ENCODE results near the gene CDK5RAP1.

DNA sequence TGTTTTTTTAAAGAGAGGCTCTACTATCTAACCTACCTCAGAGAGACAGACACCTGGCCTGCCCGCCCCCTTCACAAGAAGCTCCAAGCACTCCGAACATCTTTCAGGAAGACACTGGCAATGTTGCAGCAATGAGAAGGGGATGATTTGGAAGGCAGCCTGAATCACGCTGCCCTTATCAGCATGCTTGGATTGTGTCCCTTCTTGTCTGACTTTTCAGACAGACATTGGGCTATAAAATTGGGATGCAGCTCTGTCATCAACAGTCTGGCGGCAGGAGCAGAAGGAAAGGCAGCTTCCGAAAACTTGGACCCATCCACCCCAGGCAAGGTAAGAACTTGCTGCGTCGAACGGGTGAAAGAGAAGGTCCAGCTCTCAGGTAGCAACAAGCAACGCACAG lies 56.0 kb downstream of the CDK5RAP1 start:
- no peak for TF ChIP-seq SP1 (IDR thresholded peaks at IDR 0.05)
- no peak for TF ChIP-seq FOXK2 (IDR thresholded peaks at IDR 0.05)
- TF ChIP-seq FOXA1 (IDR thresholded peaks at IDR 0.05) = no peak
- TF ChIP-seq L3MBTL2 (conservative IDR thresholded peaks at IDR 0.05) = no peak
- no peak for TF ChIP-seq ELF4 (IDR thresholded peaks at IDR 0.05)
- no peak for TF ChIP-seq FOXM1 (IDR thresholded peaks at IDR 0.05; ENCODE audit: borderline replicate concordance)
- TF ChIP-seq HDGF (IDR thresholded peaks at IDR 0.05; ENCODE audit: borderline replicate concordance) = no peak
- TF ChIP-seq BHLHE40 (IDR thresholded peaks at IDR 0.05; ENCODE audit: borderline replicate concordance) = no peak
- TF ChIP-seq CTBP1 (IDR thresholded peaks at IDR 0.05; ENCODE audit: borderline replicate concordance) = no peak
- TF ChIP-seq NFRKB (IDR thresholded peaks at IDR 0.05) = no peak
- TF ChIP-seq TARDBP (IDR thresholded peaks at IDR 0.05) = no peak
